ENCODE results near the gene RCL1.
"Not testable (repeated sequence)": the region's sequence is repeated elsewhere in the genome, so short reads cannot be mapped to it uniquely, and the experiment has no call there.

Gene RCL1

DNA sequence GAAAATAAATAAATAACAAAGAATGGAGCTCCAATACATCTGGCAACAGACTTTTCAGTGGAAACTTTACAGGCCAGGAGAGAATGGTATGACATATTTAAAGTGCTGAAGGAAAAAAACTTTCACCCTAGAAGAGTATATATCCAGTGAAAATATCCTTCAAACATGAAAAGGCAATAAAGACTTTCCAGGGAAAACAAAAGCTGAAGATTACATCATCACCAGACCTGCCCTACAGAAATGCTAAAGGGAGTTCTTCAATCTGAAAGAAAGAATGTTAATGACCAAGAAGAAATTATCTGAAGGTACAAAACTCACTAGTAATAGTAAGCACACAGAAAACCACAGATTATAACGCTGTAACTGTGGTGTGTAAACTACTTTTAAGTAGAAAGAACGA is 8.3 kb upstream of the RCL1 start:
- DNase-seq: no peak

DNA sequence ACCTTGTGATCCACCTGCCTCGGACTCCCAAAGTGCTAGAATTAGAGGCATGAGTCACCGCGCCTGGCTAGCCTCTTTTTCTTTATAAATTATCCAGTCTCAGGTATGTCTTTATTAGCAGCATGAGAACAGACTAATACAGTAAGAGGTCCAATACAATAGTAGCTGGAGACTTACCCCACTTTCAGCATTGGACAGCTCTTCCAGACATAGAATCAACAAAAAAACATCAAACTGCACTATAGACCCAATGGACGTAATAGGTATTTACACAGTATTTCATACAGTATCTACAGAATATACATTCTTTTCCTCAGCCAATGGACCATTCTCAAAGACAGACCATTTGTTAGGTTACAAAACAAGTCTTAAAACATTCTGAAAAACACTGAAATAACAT is 6.1 kb upstream of the RCL1 start:
- no peak for DNase-seq

DNA sequence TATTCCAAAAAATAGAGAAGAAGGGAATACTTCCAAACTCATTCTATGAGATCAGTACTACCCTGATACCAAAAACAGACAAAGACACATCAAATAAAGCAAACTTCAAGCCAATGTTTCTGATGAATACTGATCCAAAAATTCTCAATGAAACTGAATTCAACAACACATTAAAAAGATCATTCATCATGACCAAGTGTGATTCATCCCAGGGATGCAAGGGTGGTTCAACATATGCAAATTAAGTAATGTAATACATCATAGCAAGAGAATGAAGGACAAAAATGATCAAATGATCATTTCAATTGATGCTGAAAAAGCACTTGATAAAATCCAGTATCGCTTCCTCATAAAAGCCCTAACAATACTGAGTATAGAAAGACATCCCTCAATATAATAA is 4.9 kb upstream of the RCL1 start:
- DNase-seq: no peak

DNA sequence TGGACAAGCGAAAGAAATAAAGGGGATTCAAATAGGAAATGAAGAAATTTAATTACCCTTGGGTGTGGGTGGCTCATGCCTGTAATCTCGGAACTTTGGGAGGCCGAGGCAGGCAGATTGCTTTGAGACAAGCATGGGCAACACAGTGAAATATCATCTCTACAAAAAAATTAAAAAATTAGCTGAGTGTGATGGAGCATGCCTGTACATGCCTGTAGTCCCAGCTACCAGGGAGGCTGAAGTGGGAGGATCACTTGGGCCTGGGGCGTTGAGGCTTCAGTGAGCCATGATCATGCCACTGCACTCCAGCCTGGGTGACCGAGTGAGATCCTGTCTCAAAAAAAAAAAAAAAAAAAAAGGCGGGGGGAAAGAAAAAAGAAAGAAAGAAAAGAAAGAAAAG is 4.0 kb upstream of the RCL1 start:
- DNase-seq: no peak

DNA sequence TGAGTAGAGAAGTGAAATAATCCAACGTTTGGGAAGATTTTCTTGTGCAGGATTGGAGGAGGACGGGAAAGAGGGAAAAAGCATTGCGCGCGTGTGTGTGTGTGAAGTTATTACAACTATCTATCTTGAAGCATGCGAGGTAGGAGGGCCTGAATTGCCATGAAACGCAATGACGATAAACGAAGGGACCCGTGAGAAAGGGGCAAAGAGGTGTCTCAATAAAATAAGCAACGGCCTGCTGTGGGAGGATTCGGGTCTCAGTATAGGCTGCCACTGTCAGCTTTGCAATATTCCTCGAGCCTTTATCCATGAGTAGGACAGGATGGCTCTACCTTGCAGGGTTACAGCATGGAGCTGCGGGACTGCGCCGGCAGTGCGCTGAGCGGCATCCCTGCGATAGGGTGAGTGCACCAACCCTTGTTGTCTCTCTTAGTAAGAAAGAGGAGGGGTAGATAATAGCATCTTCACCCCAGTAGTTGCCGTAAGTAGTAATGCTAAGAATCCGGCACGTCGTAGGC is 631 bp upstream of the RCL1 start:
- no peak for DNase-seq

DNA sequence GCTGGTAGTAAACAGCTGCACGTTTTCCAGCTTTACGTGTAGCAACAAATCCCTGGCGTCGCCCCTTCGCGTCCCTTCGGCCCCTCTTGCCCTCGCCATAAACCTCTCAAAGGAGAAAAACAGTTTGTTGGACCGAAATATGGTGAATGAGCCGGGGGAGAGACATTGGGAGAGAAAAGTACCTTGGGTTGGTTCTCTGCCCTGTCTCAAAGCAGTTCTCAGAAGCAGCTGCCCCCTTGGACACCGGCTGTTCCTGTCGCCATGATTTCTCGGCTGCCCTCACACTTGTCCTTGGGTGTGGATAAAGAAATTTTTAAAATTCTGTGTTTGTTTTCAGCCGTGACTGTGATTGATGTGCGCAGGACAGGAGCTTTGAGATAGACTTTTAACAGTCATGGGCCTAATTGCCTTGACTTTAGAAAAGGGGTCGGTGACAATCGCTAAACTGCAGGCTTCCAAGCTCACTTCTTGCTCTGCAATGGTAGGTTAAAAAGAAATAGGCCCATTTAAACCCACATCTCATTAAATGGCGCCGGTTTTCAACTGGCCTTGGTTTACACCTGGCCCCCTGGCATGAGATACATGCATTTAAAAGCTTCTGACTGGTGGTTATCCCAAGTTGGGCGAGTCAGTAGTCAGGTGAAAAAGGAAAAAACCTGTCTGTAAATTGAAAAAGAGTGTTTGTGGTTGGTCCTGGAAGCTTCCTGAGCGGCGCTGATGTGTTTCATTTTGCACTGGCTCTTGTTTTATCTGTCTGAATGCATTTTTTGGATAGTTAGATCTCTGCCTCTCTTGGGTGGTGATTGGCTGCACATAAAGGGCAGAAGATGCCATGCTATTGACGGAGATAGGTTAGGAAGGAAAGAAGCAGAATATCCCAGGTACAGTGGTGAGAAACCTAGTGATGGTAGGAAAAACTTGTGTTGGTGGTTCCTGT is 983 bp downstream of the RCL1 start:
- no peak for DNase-seq

DNA sequence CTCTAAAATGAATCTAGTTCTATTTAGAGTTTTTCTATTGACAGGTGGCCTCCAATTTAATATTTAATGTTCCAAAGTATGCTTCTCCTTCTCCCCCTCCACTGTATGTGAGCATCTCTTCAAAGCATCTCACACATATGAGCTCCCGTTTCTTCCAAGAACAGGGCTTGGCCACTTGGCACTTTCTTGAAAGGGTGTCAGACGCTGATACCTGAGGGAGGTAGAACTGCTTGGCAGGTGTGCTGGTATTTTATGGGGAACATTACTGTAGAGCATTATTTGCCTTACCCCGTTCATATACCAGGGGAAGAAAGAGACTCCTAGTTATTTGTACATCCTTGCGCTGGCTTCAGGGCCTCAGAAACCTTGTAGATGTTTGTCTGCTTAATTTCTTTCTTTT is 1.9 kb downstream of the RCL1 start:
- no peak for DNase-seq

DNA sequence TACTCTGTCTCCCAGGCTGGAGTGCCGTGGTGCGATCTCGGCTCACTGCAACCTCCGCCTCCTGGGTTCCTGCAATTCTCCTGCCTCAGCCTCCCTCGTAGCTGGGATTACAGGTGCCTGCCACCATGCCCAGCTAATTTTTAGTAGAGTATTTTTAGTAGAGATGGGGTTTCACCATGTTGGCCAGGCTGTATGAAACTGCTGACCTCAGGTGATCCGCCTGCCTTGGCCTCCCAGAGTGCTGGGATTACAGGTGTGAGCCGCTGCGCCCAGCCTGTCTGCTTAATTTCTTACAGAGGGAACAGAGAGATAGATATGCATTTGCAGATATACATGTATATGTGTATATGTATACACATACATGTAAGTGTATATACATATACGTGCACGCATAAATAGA is 2.4 kb downstream of the RCL1 start:
- not testable (repeated sequence) for DNase-seq

DNA sequence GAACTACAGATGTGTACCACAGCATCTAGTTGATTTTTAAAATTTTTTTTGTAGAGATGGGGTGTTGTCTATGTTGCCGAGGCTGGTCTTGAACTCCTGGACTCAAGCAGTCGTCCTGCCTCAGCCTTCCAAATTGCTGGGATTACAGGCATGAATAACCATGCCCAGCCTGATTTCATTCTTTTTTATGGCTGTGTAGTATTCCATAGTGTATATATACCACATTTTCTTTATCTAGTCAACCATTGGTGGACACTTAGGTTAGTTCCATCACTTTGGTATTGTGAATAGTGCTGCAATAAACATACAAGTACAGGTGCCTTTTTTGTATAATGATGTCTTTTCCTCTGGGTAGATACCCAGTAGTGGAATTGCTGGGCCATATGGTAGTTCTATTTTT is 3.8 kb downstream of the RCL1 start:
- no peak for DNase-seq

DNA sequence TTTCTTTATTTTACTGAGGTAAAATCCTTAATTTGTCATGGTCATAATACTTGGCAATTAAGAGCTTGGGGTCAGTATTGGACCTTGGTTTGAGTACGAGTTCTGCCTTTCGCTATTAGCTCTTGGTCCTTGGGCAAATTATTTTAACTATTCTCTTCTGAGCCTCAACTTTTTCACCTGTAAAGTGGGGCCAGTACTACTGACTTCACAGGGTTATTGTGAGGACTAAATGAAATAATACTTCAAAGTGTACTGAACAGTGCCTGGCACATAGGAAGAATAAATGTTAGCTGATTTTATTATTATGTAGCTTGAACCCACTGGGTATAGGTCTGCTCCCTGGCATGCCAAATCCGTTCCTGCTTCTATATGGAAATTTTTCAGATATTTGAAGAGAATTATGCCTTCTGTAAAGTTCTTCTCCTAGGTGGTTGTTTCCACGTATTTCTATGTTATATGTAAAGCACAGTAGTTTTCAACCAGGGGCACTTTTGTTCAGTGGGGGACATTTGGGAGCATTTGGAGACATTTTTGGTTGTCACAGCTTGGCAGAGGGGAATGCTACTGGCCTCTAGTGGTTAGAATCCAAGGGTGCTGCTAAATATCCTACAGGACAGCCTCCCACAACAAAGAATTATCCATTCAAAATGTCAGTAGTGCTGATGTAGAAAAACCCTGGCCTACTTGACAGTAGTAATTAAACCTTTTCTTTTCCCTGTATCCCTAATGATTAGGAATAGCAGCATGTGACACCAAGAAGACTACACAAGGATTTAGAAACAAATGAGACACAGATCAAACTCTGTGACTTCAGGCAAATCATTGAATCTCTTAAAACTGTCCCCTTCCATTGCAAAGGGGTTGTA is 4.5 kb downstream of the RCL1 start:
- no peak for DNase-seq

DNA sequence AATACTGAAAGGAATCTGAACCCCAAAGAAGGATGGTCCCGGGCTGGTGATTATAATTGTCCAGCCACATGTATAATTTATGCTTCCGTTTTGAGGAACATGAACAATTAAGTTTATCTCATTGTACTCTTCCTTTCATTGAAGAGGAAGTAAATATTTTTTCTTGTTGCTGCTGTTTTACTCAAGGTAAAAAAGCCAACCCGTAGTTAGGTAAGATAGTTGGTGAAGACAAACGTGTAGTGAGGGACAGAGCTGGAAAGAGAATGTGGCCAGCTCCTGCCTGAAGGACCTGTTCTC is 5.1 kb downstream of the RCL1 start:
- DNase-seq: no peak

DNA sequence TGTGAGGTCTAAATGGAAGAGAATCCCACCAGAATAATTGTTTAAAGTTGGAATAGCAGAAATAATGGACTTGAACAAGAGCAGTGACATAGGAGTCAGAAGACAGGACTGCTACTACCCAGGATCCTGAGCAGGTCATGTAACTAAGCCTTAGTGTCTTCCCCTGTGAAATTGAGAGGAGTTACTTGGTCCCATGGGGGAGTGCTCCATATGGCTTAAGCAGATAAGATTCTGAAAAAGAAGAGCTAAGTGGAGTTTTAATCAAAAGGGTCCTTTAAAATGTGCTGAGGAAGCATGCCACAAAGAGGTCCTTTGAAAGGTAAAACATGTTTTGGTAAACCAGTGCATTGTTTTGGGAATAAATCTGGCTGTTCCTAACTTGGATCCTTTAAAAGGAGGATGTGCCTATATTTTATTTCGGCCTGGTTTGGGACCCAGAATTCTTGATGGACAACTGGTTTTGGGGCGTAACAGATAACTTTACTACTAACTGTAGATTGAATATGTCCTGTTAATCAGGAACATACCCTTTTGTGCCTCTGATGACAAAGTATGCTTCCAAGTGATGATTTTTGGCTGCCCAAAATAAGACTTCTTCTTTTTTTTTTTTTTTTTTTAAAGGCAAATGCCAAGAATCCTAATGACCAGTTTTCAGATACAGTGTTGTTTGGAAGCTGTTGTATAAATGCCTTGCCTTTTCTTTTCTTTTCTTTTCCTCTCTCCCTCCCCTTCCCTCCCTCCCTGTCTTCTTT is 5.7 kb downstream of the RCL1 start:
- no peak for DNase-seq

DNA sequence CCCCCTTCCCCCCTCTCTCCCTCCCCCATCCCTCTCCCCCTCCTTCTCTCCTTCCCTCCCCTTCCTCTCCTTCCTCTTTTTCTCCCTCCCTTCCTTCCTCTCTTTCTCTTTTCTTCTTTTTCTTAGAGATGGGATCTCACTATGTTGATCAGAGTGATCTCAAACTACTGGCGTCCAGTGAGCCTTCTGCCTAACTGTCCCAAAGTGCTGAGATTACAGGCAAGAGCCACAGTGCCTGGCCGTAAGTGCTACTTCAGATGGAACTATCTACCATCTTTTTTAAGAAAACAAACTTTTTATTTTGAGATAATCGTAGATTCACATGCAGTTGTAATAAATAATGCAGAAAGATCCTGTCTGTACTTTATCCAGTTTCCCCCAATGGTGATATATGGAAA is 6.3 kb downstream of the RCL1 start:
- no peak for DNase-seq

DNA sequence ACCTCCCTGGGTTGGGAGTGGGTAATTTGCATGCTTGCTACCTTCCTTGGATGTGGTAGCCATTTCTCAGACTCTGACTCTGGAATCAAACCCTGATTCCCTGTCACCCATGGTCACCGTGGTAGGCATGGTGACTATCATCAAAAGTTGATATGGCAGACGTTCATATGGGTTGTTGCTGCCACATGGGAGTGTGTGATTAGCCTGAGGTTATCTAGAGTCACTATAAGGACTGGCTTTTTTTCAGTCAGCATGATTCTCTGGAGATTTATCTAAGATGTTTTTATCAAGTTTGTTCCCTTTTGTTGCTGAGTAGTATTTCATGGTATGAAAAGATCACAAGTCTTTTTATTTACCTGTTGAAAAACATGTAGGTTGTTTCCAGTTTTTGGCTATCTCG is 7.0 kb downstream of the RCL1 start:
- DNase-seq: no peak

DNA sequence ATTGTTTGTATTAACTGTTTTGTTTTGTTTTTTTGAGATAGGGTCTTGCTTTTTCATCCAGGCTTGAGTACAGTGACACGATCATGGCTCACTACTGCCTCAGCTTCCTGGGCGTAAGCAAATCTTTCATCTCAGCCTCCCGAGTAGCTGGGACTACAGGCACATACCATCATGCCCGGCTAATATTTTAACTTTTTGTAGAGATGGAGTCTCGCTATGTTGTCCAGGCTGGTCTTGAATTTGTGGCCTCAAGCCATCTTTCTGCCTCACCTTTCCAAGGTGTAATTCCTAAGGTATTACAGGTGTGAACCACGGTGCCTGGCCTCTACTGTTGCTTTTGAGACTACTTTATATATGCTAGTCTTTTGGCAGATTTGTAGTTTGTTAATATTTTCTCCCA is 8.4 kb downstream of the RCL1 start:
- DNase-seq: no peak

DNA sequence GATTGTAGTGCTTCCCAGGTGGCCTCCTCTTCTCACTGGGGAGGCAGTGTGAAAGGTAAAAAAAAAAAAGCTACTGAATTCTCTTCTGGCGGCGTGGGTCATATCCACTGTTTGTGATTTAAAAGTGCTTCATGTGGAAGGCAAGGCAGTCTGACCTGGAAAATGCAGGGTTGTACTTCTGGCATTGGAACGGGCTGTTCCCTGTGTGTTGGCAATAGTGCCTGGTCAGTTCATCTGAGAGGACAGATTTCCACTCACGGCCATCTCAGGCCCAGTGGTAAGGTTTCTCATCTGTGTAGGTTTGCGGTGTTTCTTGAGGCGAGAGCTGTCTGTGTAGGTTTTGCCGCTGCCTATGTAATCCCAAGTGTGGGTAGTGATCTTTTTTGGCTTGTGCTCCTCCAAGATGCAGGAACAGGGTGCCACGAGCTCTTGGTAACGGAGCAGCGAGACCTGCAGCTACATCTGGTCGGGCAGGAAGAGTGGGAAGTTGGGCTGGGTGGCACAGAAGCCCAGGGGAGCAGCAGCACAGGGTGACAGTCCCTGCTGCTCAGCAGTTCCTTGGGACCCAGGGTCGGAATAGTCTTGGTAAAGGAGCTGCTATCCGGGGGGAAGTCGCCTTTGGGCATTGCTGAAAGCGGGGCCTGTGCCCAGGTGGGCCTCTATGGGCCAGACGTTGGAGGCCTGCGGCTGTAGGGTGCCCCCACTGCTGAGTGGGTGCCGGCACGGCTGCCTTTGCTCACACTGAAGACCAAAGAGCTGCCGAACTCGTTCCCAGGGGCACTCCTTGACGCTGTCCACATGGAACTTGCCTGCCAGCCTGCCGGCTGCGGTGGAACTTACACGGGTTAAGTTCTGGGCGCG is 11.2 kb downstream of the RCL1 start:
- DNase-seq: no peak

DNA sequence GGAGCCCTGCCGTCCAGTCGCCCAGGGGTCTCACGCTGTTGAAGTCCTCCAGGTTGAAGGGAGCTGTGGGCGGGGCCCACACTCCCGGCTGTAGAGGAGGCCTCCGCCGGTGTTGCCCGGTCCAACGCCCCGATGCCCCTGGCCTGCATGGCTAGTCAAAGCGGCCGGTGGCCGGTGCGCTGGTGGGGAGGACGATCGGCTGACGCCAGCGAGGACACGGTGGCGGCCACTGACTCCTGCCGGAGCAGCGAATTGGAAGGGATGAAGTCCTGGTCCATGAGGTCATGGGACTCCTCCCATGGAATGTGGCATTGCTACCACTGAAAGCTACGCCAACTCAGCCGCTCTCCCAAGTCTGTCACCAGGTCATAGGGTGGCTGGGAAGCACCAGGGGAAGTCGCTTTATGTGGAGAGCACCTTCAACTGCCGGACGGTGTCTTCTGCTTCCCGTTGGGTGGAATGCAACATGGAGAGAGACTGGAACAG is 11.8 kb downstream of the RCL1 start:
- DNase-seq: no peak

DNA sequence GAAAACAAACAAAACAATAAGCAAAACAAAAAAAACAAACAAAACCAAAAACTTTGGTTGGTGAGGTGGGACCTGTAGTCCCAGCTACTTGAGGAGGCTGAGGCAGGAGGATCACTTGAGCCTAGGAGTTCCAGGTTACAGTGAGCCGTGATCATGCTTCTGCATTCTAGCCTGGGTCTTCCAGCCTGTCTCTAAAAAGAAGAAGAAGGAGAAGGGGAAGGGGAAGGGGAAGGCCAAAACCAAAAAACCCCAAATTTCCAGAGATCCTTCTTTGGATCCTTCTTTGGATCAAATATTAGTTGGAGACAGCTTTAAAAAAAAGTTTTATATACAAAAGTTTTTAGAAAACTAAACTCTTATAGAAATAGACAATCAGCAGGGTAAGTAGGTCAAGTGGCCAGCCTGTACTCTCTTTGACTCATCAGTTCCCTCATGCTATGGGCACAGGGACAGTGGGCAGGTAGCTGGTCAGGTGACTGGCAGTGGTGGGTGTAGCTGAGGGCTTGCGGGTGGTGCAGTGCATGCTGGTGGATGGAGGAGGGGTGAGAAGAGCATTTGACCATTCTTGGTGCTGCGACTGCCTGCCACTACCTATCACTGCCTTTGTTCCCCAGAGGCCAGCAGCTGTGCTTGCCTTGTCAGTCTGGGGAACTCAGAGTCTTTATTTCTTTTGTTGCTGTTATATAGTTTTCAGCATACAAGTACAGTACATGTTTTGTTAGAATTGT is 12.6 kb downstream of the RCL1 start:
- no peak for DNase-seq

DNA sequence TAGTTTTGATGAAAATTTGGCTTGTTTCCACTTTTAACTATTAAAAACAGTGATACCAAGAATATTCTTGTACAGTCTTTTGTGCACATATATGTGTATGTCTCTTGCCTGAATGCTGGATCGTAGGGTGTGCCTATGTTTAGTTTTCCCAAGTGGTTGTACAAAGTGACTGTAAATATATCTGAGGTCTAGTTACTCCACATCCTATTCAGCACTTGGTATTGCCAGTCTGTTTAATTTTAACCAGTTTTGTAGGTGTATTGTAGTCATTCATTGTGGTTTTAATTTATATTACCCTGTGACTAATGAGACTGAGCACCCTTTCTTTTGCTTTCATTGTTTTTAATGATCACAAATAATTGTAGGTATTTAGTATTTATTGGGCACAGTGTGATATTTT is 17.8 kb downstream of the RCL1 start:
- DNase-seq: no peak

DNA sequence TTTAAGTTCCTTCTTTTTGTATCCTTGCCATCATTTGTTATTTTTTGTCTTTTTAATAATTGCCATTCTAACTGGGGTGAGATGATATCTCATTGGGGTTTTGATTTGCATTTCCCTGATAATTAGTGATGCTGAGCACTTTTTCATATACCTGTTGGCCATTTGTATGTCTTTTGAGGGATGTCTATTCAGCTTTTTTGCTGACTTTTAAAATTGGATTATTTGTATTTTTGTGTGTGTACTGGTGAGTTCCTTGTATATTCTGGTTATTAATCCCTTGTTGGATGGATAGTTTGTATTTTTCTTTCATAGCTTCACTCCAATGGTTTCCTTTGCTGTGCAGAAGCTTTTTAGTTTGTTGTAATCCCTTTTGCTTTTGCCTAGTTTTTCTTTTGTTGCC is 19.1 kb downstream of the RCL1 start:
- no peak for DNase-seq

DNA sequence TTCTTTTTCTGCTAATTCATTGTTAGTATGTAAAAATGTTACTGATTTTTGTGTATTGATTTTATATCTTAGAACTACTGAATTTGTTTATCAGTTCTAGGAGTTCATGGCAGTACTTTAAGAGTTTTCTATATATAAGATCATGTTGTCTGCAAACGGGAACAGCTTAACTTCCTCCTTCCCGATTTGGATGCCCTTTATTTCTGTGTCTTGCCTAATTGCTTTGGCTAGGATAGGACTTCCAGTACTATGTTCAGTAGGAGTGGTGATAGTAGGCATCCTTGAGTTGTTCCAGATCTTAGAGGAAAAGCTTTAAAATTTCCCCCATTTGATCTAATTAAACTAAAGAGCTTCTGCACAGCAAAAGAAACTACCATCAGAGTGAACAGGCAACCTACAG is 20.1 kb downstream of the RCL1 start:
- no peak for DNase-seq

DNA sequence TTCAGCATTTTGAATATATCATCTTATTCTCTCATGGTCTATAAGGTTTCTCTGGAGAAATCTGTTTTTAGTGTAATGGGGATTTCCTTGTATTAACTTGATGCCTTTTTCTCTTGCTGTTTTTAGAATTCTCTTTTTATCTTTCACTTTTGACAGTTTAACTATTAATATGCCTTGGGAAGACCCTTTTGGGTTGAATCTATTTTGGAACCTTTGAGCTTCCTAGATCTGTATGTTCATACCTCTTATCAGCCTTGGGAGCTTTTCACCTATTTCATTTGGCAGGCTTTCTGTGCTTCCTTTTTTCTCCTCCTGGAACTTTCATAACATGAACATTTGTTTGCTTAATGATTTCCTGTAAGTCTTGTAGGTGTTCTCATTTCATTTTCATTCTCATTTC is 22.2 kb downstream of the RCL1 start:
- no peak for DNase-seq
